ENCODE results near the gene MMP23B. TPM values are rescaled to one million over a fixed set of nuclear protein-coding genes. Genes with fewer than 3 reads are reported as not detected.

Gene MMP23B
- total and polyA plus RNA-seq, 10 of the 15 experiments (the other 5 are each of a cell fraction or from before 2014, with no cell fraction given), result 0.25 to 0.76 (median 0.34) TPM; not detected in 4

DNA sequence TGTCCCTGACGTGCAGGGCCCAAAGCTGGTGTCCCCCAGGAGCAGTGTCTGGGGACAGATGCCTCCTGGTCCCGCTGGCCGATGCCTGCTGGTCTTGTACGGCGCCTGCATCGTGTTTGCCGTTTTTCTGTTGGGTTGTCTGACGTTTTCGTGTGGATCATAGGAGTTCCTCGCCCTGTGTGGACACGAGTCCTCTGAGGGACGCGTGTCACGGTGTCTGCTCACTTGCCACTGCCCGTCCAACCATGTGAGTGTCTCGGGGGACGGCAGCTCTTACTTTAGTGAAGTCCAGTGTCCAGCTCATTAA is 9.2 kb upstream of the MMP23B start:
- H4K20me1 ChIP-seq (ENCODE audit: control insufficient read depth, insufficient read depth), result no peaks in the 10 kb centered on the region
- FAIRE-seq, result no peak
- DNase-seq (ENCODE audit: low read depth, low spot score), result no peak
- in situ Hi-C loops (cut with MboI), result no loop called here
- no peaks in the 10 kb centered on the region for H3K36me3 ChIP-seq (ENCODE audit: control insufficient read depth in 2 of 2, insufficient read depth in 2 of 2, low read length in 1 of 2)
- no peak overlapping the region for H3K4me3 ChIP-seq
- 69% methylated on average over 17 of the region's 17 CpGs for WGBS (ENCODE audit: insufficient coverage, insufficient replicate concordance, low lambda C conversion rate, missing lambda C conversion rate)
- no peak overlapping the region for H3K9ac ChIP-seq (ENCODE audit: control insufficient read depth, insufficient read depth, low read length)
- no peaks in the 10 kb centered on the region for H3K9me3 ChIP-seq (replicated peaks; ENCODE audit: control insufficient read depth, insufficient read depth, low read length)
- H3K27me3 ChIP-seq (replicated peaks in 1 of 2; ENCODE audit: control insufficient read depth in 2 of 2, insufficient read depth in 2 of 2, low read length in 1 of 2), result no peaks in the 10 kb centered on the region
- intact Hi-C loops (cut with micrococcal nuclease; ENCODE audit: unreplicated experiment), result no loop called here
- ChIA-PET RAD21 (ENCODE audit: unreplicated experiment) (no interaction called here), SMC1A (ENCODE audit: uncharacterized antibody, unreplicated experiment) (no interaction called here), POLR2A (no interaction called here), CTCF (no interaction called here)
- H2AFZ ChIP-seq (ENCODE audit: control insufficient read depth, low read depth, low read length), result no peak overlapping the region
- no peaks in the 10 kb centered on the region for H3K79me2 ChIP-seq (ENCODE audit: control insufficient read depth, insufficient read depth, low read length)
- H3K27ac ChIP-seq (ENCODE audit: control insufficient read depth, insufficient read depth), result no peak overlapping the region
- no peak overlapping the region for H3K4me2 ChIP-seq (ENCODE audit: control insufficient read depth, insufficient read depth)
- no peak for ATAC-seq
- BruUV-seq (replicated peaks), result no TSS peak
- H3K4me1 ChIP-seq (ENCODE audit: control insufficient read depth, insufficient read depth, low read length), result no peaks in the 10 kb centered on the region
- TF ChIP-seq, protein P1, sequence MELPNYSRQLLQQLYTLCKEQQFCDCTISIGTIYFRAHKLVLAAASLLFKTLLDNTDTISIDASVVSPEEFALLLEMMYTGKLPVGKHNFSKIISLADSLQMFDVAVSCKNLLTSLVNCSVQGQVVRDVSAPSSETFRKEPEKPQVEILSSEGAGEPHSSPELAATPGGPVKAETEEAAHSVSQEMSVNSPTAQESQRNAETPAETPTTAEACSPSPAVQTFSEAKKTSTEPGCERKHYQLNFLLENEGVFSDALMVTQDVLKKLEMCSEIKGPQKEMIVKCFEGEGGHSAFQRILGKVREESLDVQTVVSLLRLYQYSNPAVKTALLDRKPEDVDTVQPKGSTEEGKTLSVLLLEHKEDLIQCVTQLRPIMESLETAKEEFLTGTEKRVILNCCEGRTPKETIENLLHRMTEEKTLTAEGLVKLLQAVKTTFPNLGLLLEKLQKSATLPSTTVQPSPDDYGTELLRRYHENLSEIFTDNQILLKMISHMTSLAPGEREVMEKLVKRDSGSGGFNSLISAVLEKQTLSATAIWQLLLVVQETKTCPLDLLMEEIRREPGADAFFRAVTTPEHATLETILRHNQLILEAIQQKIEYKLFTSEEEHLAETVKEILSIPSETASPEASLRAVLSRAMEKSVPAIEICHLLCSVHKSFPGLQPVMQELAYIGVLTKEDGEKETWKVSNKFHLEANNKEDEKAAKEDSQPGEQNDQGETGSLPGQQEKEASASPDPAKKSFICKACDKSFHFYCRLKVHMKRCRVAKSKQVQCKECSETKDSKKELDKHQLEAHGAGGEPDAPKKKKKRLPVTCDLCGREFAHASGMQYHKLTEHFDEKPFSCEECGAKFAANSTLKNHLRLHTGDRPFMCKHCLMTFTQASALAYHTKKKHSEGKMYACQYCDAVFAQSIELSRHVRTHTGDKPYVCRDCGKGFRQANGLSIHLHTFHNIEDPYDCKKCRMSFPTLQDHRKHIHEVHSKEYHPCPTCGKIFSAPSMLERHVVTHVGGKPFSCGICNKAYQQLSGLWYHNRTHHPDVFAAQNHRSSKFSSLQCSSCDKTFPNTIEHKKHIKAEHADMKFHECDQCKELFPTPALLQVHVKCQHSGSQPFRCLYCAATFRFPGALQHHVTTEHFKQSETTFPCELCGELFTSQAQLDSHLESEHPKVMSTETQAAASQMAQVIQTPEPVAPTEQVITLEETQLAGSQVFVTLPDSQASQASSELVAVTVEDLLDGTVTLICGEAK (IDR thresholded peaks at IDR 0.05; ENCODE audit: borderline replicate concordance), result no peak
- TF ChIP-seq ZNF384 (IDR thresholded peaks at IDR 0.05; ENCODE audit: borderline replicate concordance, low read depth, low read length) (no peak), NFXL1 (IDR thresholded peaks at IDR 0.05; ENCODE audit: borderline replicate concordance) (no peak), ZNF217 (IDR thresholded peaks at IDR 0.05) (no peak), PRDM15 (CRISPR knock-in tag; IDR thresholded peaks at IDR 0.05) (no peak), EZH2 (IDR thresholded peaks at IDR 0.05; ENCODE audit: borderline replicate concordance, control insufficient read depth, low read depth, low read length) (no peak), CEBPB (IDR thresholded peaks at IDR 0.05; ENCODE audit: borderline replicate concordance in 1 of 2, low read depth in 2 of 2, low read length in 2 of 2) (no peak), SMC3 (IDR thresholded peaks at IDR 0.05; ENCODE audit: borderline replicate concordance, low read length) (no peak), EGR1 (IDR thresholded peaks at IDR 0.05; ENCODE audit: borderline replicate concordance in 1 of 2, low read depth in 2 of 2, low read length in 2 of 2) (no peak), ZBTB33 (IDR thresholded peaks at IDR 0.05) (no peak), SRF (IDR thresholded peaks at IDR 0.05; ENCODE audit: low read depth in 2 of 2, low read length in 2 of 2) (no peak), NBN (IDR thresholded peaks at IDR 0.05) (no peak), SIN3A (IDR thresholded peaks at IDR 0.05; ENCODE audit: low read depth, low read length) (no peak)

Data from GM12878 (cell line).